HG02943 (cell line): Measurements from ENCODE around the gene CFLAR.
"Not testable (repeated sequence)": the region's sequence is repeated elsewhere in the genome, so short reads cannot be mapped to it uniquely, and the experiment has no call there.

Experiments used
- ATAC-seq: cut with Tn5 transposase; IDR thresholded peaks from one replicate; pipeline ENCODE4 v1.9.1; 2021; ENCODE audit warnings: mild to moderate bottlenecking, low read depth, moderate library complexity; ENCODE audit not compliant: unreplicated experiment

CFLAR gene

GRCh38 chr2:201116115-201116958 lies at the start of gene CFLAR:
Gene CFLAR (plus strand): TSS chr2:201116164. CDS start chr2:201129866, 13,702 bp downstream.
- ATAC-seq = peak; percentile 36

DNA sequence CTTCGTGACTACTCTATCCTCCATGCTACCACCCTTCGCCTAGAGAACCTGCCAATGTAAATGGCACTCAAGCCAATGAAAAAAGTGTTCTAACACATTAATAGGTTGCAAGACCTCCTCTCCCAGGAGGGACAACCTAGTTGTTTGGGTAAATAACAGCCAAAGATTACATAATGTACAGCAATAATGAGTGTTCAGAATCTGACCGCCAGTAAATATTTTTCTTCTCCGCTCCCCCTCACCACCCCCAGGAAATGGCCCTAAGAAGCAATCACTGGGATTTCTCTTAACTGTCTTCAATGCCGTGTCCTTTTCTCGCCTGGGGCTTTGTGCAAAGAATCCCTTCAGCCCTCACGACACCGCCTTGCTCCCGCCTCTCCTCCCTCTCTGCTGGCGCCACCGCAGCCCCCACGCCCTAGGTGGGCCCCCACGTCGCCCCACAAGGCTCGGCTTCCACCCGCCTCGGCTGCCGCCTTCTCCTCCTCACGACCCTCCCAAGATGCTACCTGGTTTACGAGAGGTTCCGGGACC lies 45.0 kb upstream of the CFLAR start:
- ATAC-seq = peak; percentile 26

GRCh38 chr2:201071479-201072200 lies 44.3 kb upstream of the CFLAR start, which contains the start of the genes HYCC2 and NDUFB3:
Gene HYCC2 (minus strand): TSS chr2:201071671. CDS start chr2:201024009, 47,662 bp downstream.
Gene NDUFB3 (plus strand): TSS chr2:201072001. CDS start chr2:201078883, 6,882 bp downstream.
- ATAC-seq = peak; percentile 98

DNA sequence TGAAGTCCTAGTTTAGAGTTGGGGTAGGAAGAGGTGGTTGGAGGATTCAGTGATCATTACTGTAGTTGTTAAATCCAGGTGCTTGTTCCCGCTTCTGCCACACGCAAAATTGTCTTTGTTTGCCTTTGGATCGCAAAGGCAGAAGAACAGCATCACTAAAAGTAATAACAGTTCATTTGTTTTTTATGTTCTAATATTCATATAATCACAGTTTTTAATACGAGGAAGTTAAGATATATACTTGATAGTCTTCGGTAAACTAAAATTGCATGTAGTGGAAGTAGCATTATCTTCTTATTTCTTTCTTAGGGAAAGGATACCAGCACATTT lies 43.8 kb upstream of the CFLAR start:
- peak; percentile 8 for ATAC-seq

GRCh38 chr2:201073071-201073470 lies 42.9 kb upstream of the CFLAR start:
- ATAC-seq = no peak

DNA sequence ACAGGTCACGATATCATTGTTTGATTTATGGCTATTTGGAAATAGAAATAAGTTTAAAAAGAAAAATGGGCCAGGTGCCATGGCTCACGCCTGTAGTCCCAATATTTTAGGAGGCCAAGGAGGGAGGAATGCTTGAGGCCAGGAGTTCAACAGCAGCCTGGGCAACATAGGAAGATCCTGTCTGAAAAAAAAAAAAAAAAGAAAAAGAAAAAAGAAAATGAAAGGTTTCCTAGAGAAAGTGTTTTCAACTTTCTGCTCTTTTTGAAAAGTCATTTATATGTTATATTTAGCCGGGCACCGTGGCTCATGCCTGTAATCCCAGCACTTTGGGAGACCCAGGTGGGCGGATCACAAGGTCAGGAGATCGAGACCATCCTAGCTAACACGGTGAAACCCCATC lies 41.0 kb upstream of the CFLAR start:
- ATAC-seq = no peak

- no peak for ATAC-seq
Observed at GRCh38 chr2:201084863-201085262, 31.1 kb upstream of the CFLAR start.

GRCh38 chr2:201090574-201090973 lies 25.4 kb upstream of the CFLAR start:
- no peak for ATAC-seq

DNA sequence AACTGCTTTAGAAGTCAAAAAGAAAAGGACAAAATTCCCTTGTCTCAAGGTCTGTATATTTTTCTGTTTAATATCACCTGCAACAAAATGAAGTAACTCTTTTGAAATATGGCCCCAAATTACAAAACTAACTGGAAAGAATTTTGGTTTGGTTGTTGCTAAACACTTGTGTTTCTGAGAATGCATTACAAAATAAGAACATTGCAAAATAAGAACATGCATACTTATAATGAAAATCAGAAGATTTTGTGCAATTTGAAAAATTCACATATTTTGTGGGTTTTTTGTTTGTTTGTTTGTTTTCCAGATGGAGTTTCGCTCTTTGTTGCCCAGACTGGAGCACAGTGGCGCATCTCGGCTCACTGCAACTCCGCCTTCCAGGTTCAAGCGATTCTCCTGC lies 22.4 kb upstream of the CFLAR start:
- ATAC-seq = no peak

DNA sequence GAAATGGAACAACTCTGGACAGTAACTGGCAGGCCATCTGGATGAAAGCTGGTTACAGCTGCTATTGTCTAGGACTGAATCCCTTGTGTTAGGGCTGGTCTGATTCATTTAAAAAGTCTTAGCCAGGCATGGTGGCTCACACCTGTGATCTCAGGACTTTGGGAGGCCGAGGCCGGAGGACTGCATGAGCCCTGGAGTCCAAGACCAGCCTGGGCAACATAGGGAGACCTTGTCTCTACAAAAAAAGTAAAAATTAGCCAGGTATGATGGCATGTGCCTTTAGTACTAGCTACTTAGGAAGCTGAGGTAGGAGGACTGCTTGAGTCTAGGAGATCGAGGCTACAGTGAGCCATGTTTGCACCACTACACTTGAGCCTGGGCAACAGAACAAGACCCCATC lies 15.5 kb upstream of the CFLAR start:
- ATAC-seq = no peak

DNA sequence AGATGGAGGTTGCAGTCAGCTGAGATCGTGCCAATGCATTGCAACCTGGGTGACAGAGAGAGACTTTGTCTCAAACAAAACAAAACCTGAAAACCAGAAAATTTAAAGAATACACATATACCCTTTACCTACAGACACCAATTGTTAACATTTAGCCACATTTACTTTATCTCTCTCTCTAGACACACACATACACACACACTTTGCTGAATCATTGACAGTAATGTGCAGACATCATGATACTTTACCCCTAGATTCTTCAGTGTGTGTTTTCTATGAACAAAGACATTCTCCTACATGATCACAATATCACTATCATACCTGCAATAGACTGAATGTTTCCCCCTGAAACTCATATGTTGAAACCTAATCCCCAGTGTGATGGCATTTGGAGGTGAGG lies 10.2 kb upstream of the CFLAR start:
- no peak for ATAC-seq

DNA sequence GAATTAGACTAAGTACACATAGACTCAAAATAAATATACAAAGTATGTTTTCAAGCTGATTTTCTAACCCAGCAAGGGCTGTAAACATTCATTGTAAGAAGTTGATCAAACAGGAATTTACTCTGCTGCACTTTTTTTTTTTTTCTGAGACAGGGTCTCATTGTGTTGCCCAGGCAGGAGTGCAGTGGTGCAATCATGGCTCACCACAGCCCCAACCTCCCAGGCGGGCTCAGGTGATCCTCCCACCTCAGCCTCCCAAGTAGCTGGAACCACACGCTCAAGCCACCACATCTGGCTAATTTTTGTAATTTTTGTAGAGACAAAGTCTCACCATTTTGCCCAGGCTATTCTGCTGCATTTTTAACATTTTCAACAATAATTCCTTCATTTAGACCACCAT lies 8.3 kb upstream of the CFLAR start:
- ATAC-seq = no peak

DNA sequence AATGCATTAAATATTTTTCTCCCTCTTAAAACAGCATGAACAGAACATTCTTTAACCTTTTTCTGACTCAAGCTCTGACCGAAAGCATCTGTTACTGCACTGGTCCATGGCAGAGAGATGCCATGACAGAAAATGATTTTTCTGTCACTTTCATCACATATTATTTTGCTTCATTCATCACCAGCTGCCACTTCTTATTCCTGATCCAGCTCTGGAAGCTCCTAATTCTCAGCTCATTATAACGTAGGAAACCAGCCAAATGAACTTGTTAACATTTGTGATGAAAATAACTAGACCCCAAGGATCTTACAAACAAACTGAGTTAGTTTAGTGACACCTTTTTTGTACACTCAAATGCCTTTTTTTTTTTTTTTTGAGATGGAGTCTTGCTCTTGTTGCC lies 7.6 kb upstream of the CFLAR start:
- ATAC-seq = no peak

GRCh38 chr2:201109186-201109585 lies 6.8 kb upstream of the CFLAR start:
- ATAC-seq = no peak

- no peak for ATAC-seq
Observed at GRCh38 chr2:201110615-201111014, 5.3 kb upstream of the CFLAR start.

- no peak for ATAC-seq
Observed at GRCh38 chr2:201111096-201111495, 4.9 kb upstream of the CFLAR start.

- ATAC-seq = no peak
Observed at GRCh38 chr2:201114350-201114749, 1.6 kb upstream of the CFLAR start.

DNA sequence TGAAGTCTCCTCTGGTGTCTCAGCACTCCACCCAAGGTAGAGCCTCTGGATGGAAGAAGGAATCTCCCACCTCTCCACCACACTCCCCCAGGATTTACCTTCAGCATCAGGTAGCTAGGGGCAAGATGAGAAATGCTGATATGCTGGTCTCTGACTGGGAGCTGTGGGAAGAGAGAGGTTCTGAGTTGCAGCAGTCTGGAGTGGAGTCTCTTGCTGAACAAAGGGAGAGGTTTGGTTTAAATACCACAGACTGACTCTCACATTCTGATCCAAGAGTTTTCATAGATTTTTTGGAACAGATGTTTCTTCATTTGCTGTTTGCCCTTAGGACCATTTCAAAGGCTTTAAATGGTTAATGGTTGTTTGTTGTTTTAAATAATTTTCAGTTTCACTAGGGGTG lies 1.1 kb upstream of the CFLAR start:
- ATAC-seq = no peak

GRCh38 chr2:201116959-201117734 lies 1.2 kb downstream of the CFLAR start:
- no peak for ATAC-seq

DNA sequence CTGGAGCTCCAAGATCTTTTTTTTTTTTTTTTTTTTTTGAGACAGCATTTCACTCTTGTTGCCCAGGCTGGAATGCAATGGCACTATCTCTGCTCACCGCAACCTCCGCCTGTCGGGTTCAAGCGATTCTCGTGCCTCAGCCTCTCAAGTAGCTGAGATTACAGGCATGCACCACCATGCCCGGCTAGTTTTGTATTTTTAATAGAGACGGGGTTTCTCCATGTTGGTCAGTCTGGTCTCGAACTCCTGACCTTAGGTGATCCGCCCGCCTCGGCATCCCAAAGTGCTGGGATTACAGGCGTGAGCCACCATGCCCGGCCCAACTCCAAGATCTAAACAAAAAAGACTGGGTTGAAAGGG lies 1.8 kb downstream of the CFLAR start:
- not testable (repeated sequence) for ATAC-seq
